Adrenal gland (tissue), 12 donors: ENCODE measurements around the gene XKR7. TPM values are rescaled to one million over a fixed set of nuclear protein-coding genes. Genes with fewer than 3 reads are reported as not detected.

Experiments used
- DNase-seq, 7 donors: peaks; one replicate each; pipeline ENCODE4 v3.0.0-alpha.2; 2019 to 2020
- H3K27ac ChIP-seq, 5 donors: fragments of 200-600 bp; sonication (generic) in 4 of 5; 1 replicate in 3 of 5; 2 replicates in 2 of 5; pipeline versions ENCODE4 v1.5.1 to v1.8.0; 2016 to 2020; ENCODE audit warnings: mild to moderate bottlenecking in 1 of 5
- H3K27me3 ChIP-seq: fragments of 200-600 bp; 2 replicates; pipeline ENCODE4 v1.8.0; 2021
- H3K36me3 ChIP-seq, 2 donors: fragments of 200-600 bp; replicated peaks in 1 of 2; 1 replicate in 1 of 2; 2 replicates in 1 of 2; pipeline versions ENCODE4 v1.5.1 to v1.8.0; 2018 to 2022
- H3K4me1 ChIP-seq, 2 donors: fragments of 200-600 bp; replicated peaks in 1 of 2; 1 replicate in 1 of 2; 2 replicates in 1 of 2; pipeline versions ENCODE4 v1.5.1 to v1.8.0; 2018 to 2021
- H3K4me3 ChIP-seq, 4 donors: fragments of 200-600 bp; sonication (generic) in 3 of 4; one replicate each; pipeline ENCODE4 v1.5.1; 2016 to 2018
- H3K9me3 ChIP-seq, 3 donors: fragments of 200-600 bp; sonication (generic) in 1 of 3; replicated peaks in 1 of 3; 1 replicate in 2 of 3; 2 replicates in 1 of 3; pipeline versions ENCODE4 v1.5.1 to v1.8.0; 2016 to 2021
- CTCF ChIP-seq, 6 experiments: fragments of 450-650 bp in 4 of 6; fragments of 200-600 bp in 2 of 6; sonication (generic) in 1 of 6; IDR thresholded peaks; 1 replicate in 5 of 6; 2 replicates in 1 of 6; pipeline versions ENCODE4 v1.5.1 to v1.8.0; 2016 to 2021; ENCODE audit warnings: antibody characterized with exemption in 6 of 6, mild to moderate bottlenecking in 2 of 6, moderate library complexity in 1 of 6
- POLR2A ChIP-seq, 2 donors: fragments of 450-650 bp; IDR thresholded peaks; one replicate each; pipeline ENCODE4 v1.6.1; 2017; ENCODE audit warnings: antibody characterized with exemption in 2 of 2, mild to moderate bottlenecking in 2 of 2, moderate library complexity in 1 of 2
- WGBS, 4 donors: extraction: QIAGEN DNeasy Blood & Tissue Kit in 2 of 4; methylation state at CpG; one replicate each; pipeline versions ENCODE4 v1.1.5 to v1.1.7; 2013 to 2017; 5-methylcytosine and 5-hydroxymethylcytosine counted together
- intact Hi-C, 2 donors: fragments of 100-400 bp; cut with DNase I; formaldehyde crosslinking; loops; one replicate each; pipeline versions ENCODE4 v1.14.1 to v1.15.0; 2022 to 2023
- polyA plus RNA-seq, 3 donors: library from polyadenylated mRNA; stranded (reverse); fragments of 200-250 nt in 2 of 3; fragments of 350-450 nt in 1 of 3; fragmentation: Illumina TruSeq in 1 of 3; extraction: RNeasy Lipid Tissue Mini Kit (QIAGEN cat#74804) in 1 of 3; gene quantifications; one replicate each; pipeline ENCODE4 v1.2.3, GENCODE V29; 2013 to 2014
- total RNA-seq, 9 donors: library from RNA; depleted of rRNA in 4 of 9; stranded (reverse); fragments of >200 nt in 4 of 9; fragments of 120-200 nt in 1 of 9; fragmentation: NEBNext Ultra II Directional in 1 of 9; extraction: Animal tissue kit (Norgen Biotek cat#: 25700) in 1 of 9; gene quantifications; one replicate each; pipeline versions ENCODE4 v1.1.0 to v1.2.4, GENCODE V29; 2013 to 2023
- donor health status: healthy with polysubstance abuse.
- donor health status: Bipolar disorder and iron deficiency.
- donor health status: DM: yes; HTN: yes; CAD: no.
- donor health status: DM: no; HTN: no; CAD: no.
- donor health status: DM: no; HTN: no; CAD: no.
- donor health status: DM: yes; HTN: yes; CAD: no.

XKR7 gene
- total and polyA plus RNA-seq, 12 donors = 0.04 to 0.56 (median 0.30) TPM; not detected in 4

DNA sequence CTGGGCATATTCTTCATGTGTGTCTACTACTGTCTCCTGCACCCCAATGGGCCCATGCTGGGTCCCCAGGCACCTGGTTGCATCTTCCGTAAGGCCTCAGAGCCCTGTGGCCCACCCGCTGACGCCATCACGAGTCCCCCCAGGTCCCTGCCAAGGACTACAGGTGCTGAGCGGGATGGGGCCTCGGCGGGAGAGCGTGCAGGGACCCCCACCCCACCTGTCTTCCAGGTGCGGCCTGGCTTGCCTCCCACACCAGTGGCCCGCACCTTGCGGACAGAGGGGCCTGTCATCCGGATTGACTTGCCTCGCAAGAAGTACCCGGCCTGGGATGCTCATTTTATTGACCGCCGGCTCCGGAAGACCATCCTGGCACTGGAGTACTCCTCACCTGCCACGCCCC is 29.0 kb downstream of the XKR7 start:
- no peak for TF ChIP-seq POLR2A (IDR thresholded peaks at IDR 0.05)
- no peak for TF ChIP-seq CTCF (IDR thresholded peaks at IDR 0.05)

DNA sequence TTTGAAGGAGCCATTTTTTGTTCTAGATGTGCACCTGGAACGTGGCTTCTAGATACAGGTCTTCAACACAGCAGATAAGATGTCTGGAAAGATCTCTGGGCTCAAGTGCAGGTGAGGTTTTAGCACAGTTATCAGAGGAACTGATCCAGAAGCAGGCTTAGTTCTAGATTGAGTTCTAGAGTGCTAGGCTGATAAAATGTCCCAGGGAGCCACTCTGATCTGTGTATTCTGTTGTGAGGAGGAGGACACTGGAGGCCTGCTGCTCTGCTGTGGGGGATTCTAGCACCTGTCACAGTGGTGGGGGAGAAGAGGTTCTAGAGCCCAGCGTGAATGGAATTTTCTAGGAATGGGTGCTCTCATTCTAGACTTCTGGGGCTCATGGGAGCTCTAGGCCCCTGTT is 30.3 kb downstream of the XKR7 start:
- DNase-seq = no peak
- Histone ChIP-seq H3K27ac (no peak overlapping the region), H3K9me3 (no peaks in the 10 kb centered on the region), H3K36me3 (no peaks in the 10 kb centered on the region), H3K4me1 (no peaks in the 10 kb centered on the region), H3K27me3 (peaks cover 16% of the 10 kb centered on the region), H3K4me3 (no peak overlapping the region)
- 59 to 76% (median 73%) methylated on average over 2 of the region's 2 CpGs for WGBS, 4 donors
- no peak for TF ChIP-seq POLR2A (IDR thresholded peaks at IDR 0.05)
- TF ChIP-seq CTCF (IDR thresholded peaks at IDR 0.05) = no peak
- intact Hi-C loops = no loop called here

More for the DNA sequence above, 29.0 kb downstream of the XKR7 start:
- Histone ChIP-seq H3K9me3 (no peaks in the 10 kb centered on the region), H3K27me3 (peaks cover 16% of the 10 kb centered on the region), H3K36me3 (no peaks in the 10 kb centered on the region), H3K4me1 (no peaks in the 10 kb centered on the region), H3K27ac (no peak overlapping the region), H3K4me3 (no peak overlapping the region)
- WGBS, 4 donors = 93 to 98% (median 94%) methylated on average over 3 to 18 of the region's 18 CpGs
- no peak for DNase-seq
- intact Hi-C loops = no loop called here

DNA sequence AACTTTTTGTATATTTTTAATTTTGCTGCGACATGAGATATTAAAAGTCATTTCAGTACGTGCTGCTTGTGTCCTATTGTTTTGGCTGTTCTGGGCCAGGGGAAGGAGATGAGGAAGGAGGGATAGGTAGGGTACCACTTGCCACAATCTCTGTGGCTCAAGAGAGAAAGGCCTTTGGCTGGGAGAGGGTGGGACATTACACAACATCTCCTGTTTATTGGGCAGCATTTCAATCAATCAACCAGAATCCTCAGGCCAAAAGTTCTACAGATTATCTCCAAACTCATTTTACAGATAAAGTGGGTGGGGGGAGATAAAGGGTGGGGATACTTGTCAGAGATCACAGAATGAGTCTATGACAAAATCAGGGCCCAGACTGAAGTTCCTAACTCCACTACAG is 35.4 kb downstream of the XKR7 start:
- H3K9me3 ChIP-seq = no peaks in the 10 kb centered on the region
- no peak for DNase-seq
- intact Hi-C loops = no loop called here
- no peaks in the 10 kb centered on the region for H3K36me3 ChIP-seq
- no peak overlapping the region for H3K27ac ChIP-seq
- TF ChIP-seq CTCF (IDR thresholded peaks at IDR 0.05) (no peak), POLR2A (IDR thresholded peaks at IDR 0.05) (no peak)
- no peaks in the 10 kb centered on the region for H3K27me3 ChIP-seq
- WGBS, 4 donors = 59 to 86% (median 71%) methylated on average over 2 of the region's 2 CpGs
- H3K4me1 ChIP-seq = peaks cover 0 to 4% of the 10 kb centered on the region in 2 donors
- H3K4me3 ChIP-seq = no peak overlapping the region

GRCh38 chr20:32004963-32005362 is 37.0 kb downstream of the XKR7 start:
- intact Hi-C loops = no loop called here
- no peaks in the 10 kb centered on the region for H3K36me3 ChIP-seq
- no peak overlapping the region for H3K4me3 ChIP-seq
- no peak for DNase-seq
- H3K4me1 ChIP-seq = peaks cover 0 to 12% of the 10 kb centered on the region in 2 donors
- TF ChIP-seq POLR2A (IDR thresholded peaks at IDR 0.05) (no peak), CTCF (IDR thresholded peaks at IDR 0.05) (no peak)
- no peaks in the 10 kb centered on the region for H3K9me3 ChIP-seq
- no peak overlapping the region for H3K27ac ChIP-seq
- H3K27me3 ChIP-seq = no peaks in the 10 kb centered on the region
